OCI-M2 (cell line): ENCODE measurements around the gene TYROBP.
"Not testable (repeated sequence)": the region's sequence is repeated elsewhere in the genome, so short reads cannot be mapped to it uniquely, and the experiment has no call there.

ENCODE experiments used
- DNase-seq: peaks from one replicate; lab custom pipeline; 2025; ENCODE audit not compliant: unreplicated experiment; lab: John Stamatoyannopoulos, UW

TYROBP gene

GRCh38 chr19:35908010-35908441 is at the start of gene TYROBP:
TSS of gene TYROBP (minus strand) at chr19:35908295. CDS start at chr19:35908228, 67 bp downstream.
- no peak for DNase-seq

GRCh38 chr19:35957411-35957810 is 49.3 kb upstream of the TYROBP start:
- DNase-seq = not testable (repeated sequence)

GRCh38 chr19:35955881-35956634 is 48.0 kb upstream of the TYROBP start:
- no peak for DNase-seq

GRCh38 chr19:35949131-35949530 is 41.0 kb upstream of the TYROBP start:
- DNase-seq = no peak

GRCh38 chr19:35946203-35946602 is 38.1 kb upstream of the TYROBP start:
- no peak for DNase-seq

GRCh38 chr19:35945121-35945790 is 37.2 kb upstream of the TYROBP start:
- DNase-seq = no peak

GRCh38 chr19:35944556-35944955 is 36.5 kb upstream of the TYROBP start:
- no peak for DNase-seq

- DNase-seq = no peak
Observed at GRCh38 chr19:35943321-35944301, 35.5 kb upstream of the TYROBP start.

- DNase-seq = no peak
Observed at GRCh38 chr19:35942235-35942634, 34.1 kb upstream of the TYROBP start.

GRCh38 chr19:35940839-35941238 is 32.7 kb upstream of the TYROBP start:
- no peak for DNase-seq

- no peak for DNase-seq
Observed at GRCh38 chr19:35940078-35940775, 32.1 kb upstream of the TYROBP start.

- DNase-seq = no peak
Observed at GRCh38 chr19:35939307-35940077, 31.4 kb upstream of the TYROBP start.

GRCh38 chr19:35938282-35939224 is 30.5 kb upstream of the TYROBP start:
- DNase-seq = no peak

- DNase-seq = no peak
Observed at GRCh38 chr19:35937345-35938281, 29.5 kb upstream of the TYROBP start.

- DNase-seq = no peak
Observed at GRCh38 chr19:35936738-35937268, 28.7 kb upstream of the TYROBP start.

- DNase-seq = peak; percentile 81
Observed at GRCh38 chr19:35935911-35936737, 28.0 kb upstream of the TYROBP start, which contains the start of gene LRFN3. TSS of gene LRFN3 (plus strand) at chr19:35936374. CDS start at chr19:35939426, 3,052 bp downstream.
